Gastrocnemius medialis (tissue), 4 donors: ENCODE results near the gene ARHGAP26. TPM values are rescaled to one million over a fixed set of nuclear protein-coding genes. Genes with fewer than 3 reads are reported as not detected.

Source experiments
- ATAC-seq, 2 donors: fragments of 150-250 bp; one replicate each; pipeline ENCODE4 v1.9.1; 2016
- DNase-seq, 2 donors: peaks; one replicate each; pipeline ENCODE4 v3.0.0-alpha.2; 2019
- H3K27ac ChIP-seq, 4 donors: fragments of 200-600 bp; sonication (generic); 1 replicate in 1 of 4; 2 replicates in 3 of 4; pipeline ENCODE4 v1.5.1; 2016 to 2018; ENCODE audit warnings: mild to moderate bottlenecking in 2 of 4, moderate library complexity in 1 of 4
- H3K27me3 ChIP-seq, 3 donors: fragments of 200-600 bp; sonication (generic) in 2 of 3; 1 replicate in 1 of 3; 2 replicates in 2 of 3; pipeline versions ENCODE4 v1.5.1 to v1.6.0; 2016 to 2019; ENCODE audit warnings: mild to moderate bottlenecking in 1 of 3, moderate library complexity in 1 of 3
- H3K36me3 ChIP-seq, 2 donors: fragments of 200-600 bp; sonication (generic) in 1 of 2; one replicate each; pipeline ENCODE4 v1.5.1; 2017 to 2018
- H3K4me1 ChIP-seq, 2 donors: fragments of 200-600 bp; sonication (generic) in 1 of 2; one replicate each; pipeline ENCODE4 v1.5.1; 2016 to 2017; ENCODE audit warnings: mild to moderate bottlenecking in 2 of 2
- H3K4me3 ChIP-seq, 4 donors: fragments of 200-600 bp; sonication (generic) in 3 of 4; 1 replicate in 1 of 4; 2 replicates in 3 of 4; pipeline ENCODE4 v1.5.1; 2016 to 2019; ENCODE audit warnings: mild to moderate bottlenecking in 2 of 4
- H3K9me3 ChIP-seq, 3 donors: fragments of 200-600 bp; sonication (generic) in 2 of 3; 1 replicate in 1 of 3; 2 replicates in 2 of 3; pipeline ENCODE4 v1.5.1; 2016 to 2019
- CTCF ChIP-seq, 5 experiments: fragments of 450-650 bp in 3 of 5; fragments of 200-600 bp in 2 of 5; sonication (generic) in 2 of 5; IDR thresholded peaks in 4 of 5; conservative IDR thresholded peaks in 1 of 5; 1 replicate in 4 of 5; 2 replicates in 1 of 5; pipeline ENCODE4 v1.5.1; 2016 to 2019; ENCODE audit warnings: antibody characterized with exemption in 5 of 5, mild to moderate bottlenecking in 3 of 5, moderate library complexity in 3 of 5
- POLR2A ChIP-seq, 2 donors: fragments of 450-650 bp; IDR thresholded peaks; one replicate each; pipeline ENCODE4 v1.6.1; 2017; ENCODE audit warnings: antibody characterized with exemption in 2 of 2, mild to moderate bottlenecking in 2 of 2, moderate library complexity in 2 of 2
- in situ Hi-C, 4 donors: fragments of 200-750 bp; cut with MboI; loops; one replicate each; pipeline versions ENCODE4 v1.15.0 to v1.8.0; 2017; ENCODE audit warnings: low sequenced_read_pairs in 4 of 4
- intact Hi-C: fragments of 100-400 bp; cut with DNase I; formaldehyde crosslinking; loops from one replicate; pipeline ENCODE4 v1.15.1; 2023; ENCODE audit warnings: low total_unique reads
- total RNA-seq, 4 donors: library from RNA; depleted of rRNA; stranded (reverse); fragments of >200 nt; gene quantifications; one replicate each; pipeline versions ENCODE4 v1.1.0 to v1.2.3, GENCODE V29; 2016

Gene ARHGAP26
- total RNA-seq, 4 donors from 2014 or later: 9.1 to 22.4 (median 13.4) TPM

GRCh38 chr5:143037708-143038107 is 267.5 kb downstream of the ARHGAP26 start:
- in situ Hi-C loops: loop anchor here in 2 of 4 donors (25.0 kb wide), 1 partner anchor 100 kb away; no protein-coding TSS in a partner anchor
- no peak for DNase-seq
- H3K9me3 ChIP-seq: no peaks in the 10 kb centered on the region
- intact Hi-C loops: no loop called here
- ATAC-seq: no peak
- TF ChIP-seq POLR2A (IDR thresholded peaks at IDR 0.05) (no peak), CTCF (IDR thresholded peaks at IDR 0.05 in 4 of 5, conservative IDR thresholded peaks at IDR 0.05 in 1 of 5) (no peak)
- H3K27ac ChIP-seq: no peak overlapping the region
- H3K4me1 ChIP-seq: peaks cover 34 to 40% of the 10 kb centered on the region in 2 donors
- H3K4me3 ChIP-seq: no peak overlapping the region
- H3K27me3 ChIP-seq: no peaks in the 10 kb centered on the region
- H3K36me3 ChIP-seq: no peaks in the 10 kb centered on the region

- Histone ChIP-seq H3K4me1 (peaks cover 15 to 24% of the 10 kb centered on the region in 2 donors), H3K36me3 (no peaks in the 10 kb centered on the region), H3K27me3 (no peaks in the 10 kb centered on the region), H3K27ac (peak overlapping the region in 3 of 4 donors; percentile 89 to 91 (median 89)), H3K9me3 (no peaks in the 10 kb centered on the region), H3K4me3 (no peak overlapping the region)
- intact Hi-C loops: loop anchor here (5.0 kb wide), 2 partner anchors 102 to 1423 kb away; partner anchors contain the start of gene DIAPH1
- no peak for DNase-seq
- no peak for ATAC-seq
- no peak for TF ChIP-seq CTCF (IDR thresholded peaks at IDR 0.05 in 4 of 5, conservative IDR thresholded peaks at IDR 0.05 in 1 of 5)
- TF ChIP-seq POLR2A (IDR thresholded peaks at IDR 0.05): no peak
- in situ Hi-C loops: loop anchor here in 3 of 4 donors (5.0 to 25.0 kb wide), 2 partner anchors 97 to 362 kb away; partner anchors contain the start of gene NR3C1 (in 1 of the 3)
Measured at GRCh38 chr5:143040622-143041021, 270.4 kb downstream of the ARHGAP26 start.

GRCh38 chr5:143041461-143041860 is 271.3 kb downstream of the ARHGAP26 start:
- intact Hi-C loops: loop anchor here (5.0 kb wide), 2 partner anchors 101 to 1424 kb away; partner anchors contain the start of gene DIAPH1
- H3K27ac ChIP-seq: peak overlapping the region; percentile 88 to 91 (median 89)
- H3K27me3 ChIP-seq: no peaks in the 10 kb centered on the region
- DNase-seq: no peak
- in situ Hi-C loops: loop anchor here in 3 of 4 donors (5.0 to 25.0 kb wide), 2 partner anchors 96 to 361 kb away; partner anchors contain the start of gene NR3C1 (in 1 of the 3)
- TF ChIP-seq CTCF (IDR thresholded peaks at IDR 0.05 in 4 of 5, conservative IDR thresholded peaks at IDR 0.05 in 1 of 5) (no peak), POLR2A (IDR thresholded peaks at IDR 0.05) (no peak)
- H3K36me3 ChIP-seq: no peaks in the 10 kb centered on the region
- H3K9me3 ChIP-seq: no peaks in the 10 kb centered on the region
- peak in 1 of 2 donors; percentile 33 for ATAC-seq
- H3K4me3 ChIP-seq: peak overlapping the region in 1 of 4 donors; percentile 2
- peaks cover 15 to 24% of the 10 kb centered on the region in 2 donors for H3K4me1 ChIP-seq

- H3K27ac ChIP-seq: peak overlapping the region; percentile 88 to 91 (median 89)
- H3K4me3 ChIP-seq: peak overlapping the region in 1 of 4 donors; percentile 2
- H3K36me3 ChIP-seq: no peaks in the 10 kb centered on the region
- intact Hi-C loops (loop anchor here (5.0 kb wide), 2 partner anchors 100 to 1425 kb away; partner anchors contain the start of gene DIAPH1), in situ Hi-C loops (loop anchor here in 3 of 4 donors (5.0 to 25.0 kb wide), 2 partner anchors 95 to 360 kb away; partner anchors contain the start of gene NR3C1 (in 1 of the 3))
- H3K4me1 ChIP-seq: peaks cover 15 to 24% of the 10 kb centered on the region in 2 donors
- peak; percentile 92 to 93 for ATAC-seq
- TF ChIP-seq CTCF (IDR thresholded peaks at IDR 0.05 in 4 of 5, conservative IDR thresholded peaks at IDR 0.05 in 1 of 5) (no peak), POLR2A (IDR thresholded peaks at IDR 0.05) (peak; percentile 50 to 55)
- H3K9me3 ChIP-seq: no peaks in the 10 kb centered on the region
- H3K27me3 ChIP-seq: no peaks in the 10 kb centered on the region
- peak; percentile 81 to 89 for DNase-seq
Measured at GRCh38 chr5:143041972-143042770, 272.0 kb downstream of the ARHGAP26 start.
